Esophagus squamous epithelium (tissue), 5 donors: ENCODE results near the gene DOCK11. TPM values are rescaled to one million over a fixed set of nuclear protein-coding genes. Genes with fewer than 3 reads are reported as not detected.

ENCODE experiments used
- DNase-seq: peaks from one replicate; lab custom pipeline; 2025; lab: John Stamatoyannopoulos, UW
- H3K27ac ChIP-seq, 4 donors: fragments of 200-600 bp; sonication (generic); one replicate each; pipeline ENCODE4 v1.5.1; 2016 to 2019; ENCODE audit warnings: mild to moderate bottlenecking in 1 of 4
- H3K27me3 ChIP-seq, 4 donors: fragments of 200-600 bp; sonication (generic); 1 replicate in 3 of 4; 2 replicates in 1 of 4; pipeline versions ENCODE4 v1.5.1 to v1.6.0; 2017 to 2021; ENCODE audit warnings: antibody characterized with exemption in 1 of 4
- H3K36me3 ChIP-seq, 3 donors: fragments of 200-600 bp; sonication (generic); one replicate each; pipeline ENCODE4 v1.5.1; 2016 to 2019
- H3K4me1 ChIP-seq, 3 donors: fragments of 200-600 bp; sonication (generic); one replicate each; pipeline ENCODE4 v1.5.1; 2017 to 2019
- H3K4me3 ChIP-seq, 4 donors: fragments of 200-600 bp; sonication (generic); 1 replicate in 3 of 4; 2 replicates in 1 of 4; pipeline ENCODE4 v1.5.1; 2016 to 2019; ENCODE audit warnings: mild to moderate bottlenecking in 2 of 4, moderate library complexity in 1 of 4
- H3K9me3 ChIP-seq, 3 donors: fragments of 200-600 bp; sonication (generic); one replicate each; pipeline ENCODE4 v1.5.1; 2016 to 2019
- POLR2A ChIP-seq, 4 donors: fragments of 450-650 bp; IDR thresholded peaks; one replicate each; pipeline ENCODE4 v1.6.1; 2017; ENCODE audit warnings: antibody characterized with exemption in 4 of 4, mild to moderate bottlenecking in 4 of 4, moderate library complexity in 3 of 4
- WGBS, 2 donors: methylation state at CpG; one replicate each; pipeline ENCODE4 v1.1.5; 2018; 5-methylcytosine and 5-hydroxymethylcytosine counted together
- intact Hi-C: fragments of 100-400 bp; cut with DNase I; formaldehyde crosslinking; loops from one replicate; pipeline ENCODE4 v1.15.0; 2022
- total RNA-seq, 4 donors: library from RNA; depleted of rRNA; stranded (reverse); fragments of >200 nt; gene quantifications; one replicate each; pipeline ENCODE4 v1.1.0, GENCODE V29; 2016
- TF ChIP-seq, protein P1 (sequence below), 6 experiments: fragments of 450-650 bp in 4 of 6; fragments of 200-600 bp in 2 of 6; sonication (generic) in 2 of 6; IDR thresholded peaks; one replicate each; pipeline ENCODE4 v1.5.1; 2016 to 2019; ENCODE audit warnings: antibody characterized with exemption in 6 of 6, mild to moderate bottlenecking in 4 of 6, moderate library complexity in 4 of 6
- donor health status: DM: yes; HTN: yes; CAD: no.

DOCK11 gene
- total RNA-seq, 4 donors from 2014 or later, result 1.1 to 16.4 (median 11.0) TPM

DNA sequence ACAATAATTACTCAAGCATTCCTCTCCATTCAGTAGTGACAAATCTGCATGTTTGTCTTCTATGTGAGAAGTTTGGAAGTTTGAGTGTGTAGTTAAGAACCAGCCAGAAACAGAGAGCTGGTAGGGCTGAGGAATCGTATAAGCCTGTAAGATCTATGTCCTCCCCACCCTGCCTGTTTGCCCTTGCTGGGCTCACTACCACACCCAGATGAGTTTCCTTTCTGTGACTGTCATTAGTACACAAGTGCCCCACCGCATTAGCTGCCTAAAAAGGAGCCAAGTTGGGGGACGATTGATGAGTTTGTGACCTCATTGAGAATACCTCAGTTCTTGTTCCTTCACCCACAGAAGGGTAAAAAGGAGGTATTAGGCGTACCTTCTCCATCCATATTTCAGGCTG is 28.3 kb downstream of the DOCK11 start:
- intact Hi-C loops, result no loop called here
- peaks cover 0 to 36% (median 18%) of the 10 kb centered on the region in 3 donors for H3K4me1 ChIP-seq
- 50 to 79% methylated on average over 1 to 4 of the region's 4 CpGs for WGBS, 2 donors
- TF ChIP-seq POLR2A (IDR thresholded peaks at IDR 0.05), result no peak
- TF ChIP-seq, protein P1, sequence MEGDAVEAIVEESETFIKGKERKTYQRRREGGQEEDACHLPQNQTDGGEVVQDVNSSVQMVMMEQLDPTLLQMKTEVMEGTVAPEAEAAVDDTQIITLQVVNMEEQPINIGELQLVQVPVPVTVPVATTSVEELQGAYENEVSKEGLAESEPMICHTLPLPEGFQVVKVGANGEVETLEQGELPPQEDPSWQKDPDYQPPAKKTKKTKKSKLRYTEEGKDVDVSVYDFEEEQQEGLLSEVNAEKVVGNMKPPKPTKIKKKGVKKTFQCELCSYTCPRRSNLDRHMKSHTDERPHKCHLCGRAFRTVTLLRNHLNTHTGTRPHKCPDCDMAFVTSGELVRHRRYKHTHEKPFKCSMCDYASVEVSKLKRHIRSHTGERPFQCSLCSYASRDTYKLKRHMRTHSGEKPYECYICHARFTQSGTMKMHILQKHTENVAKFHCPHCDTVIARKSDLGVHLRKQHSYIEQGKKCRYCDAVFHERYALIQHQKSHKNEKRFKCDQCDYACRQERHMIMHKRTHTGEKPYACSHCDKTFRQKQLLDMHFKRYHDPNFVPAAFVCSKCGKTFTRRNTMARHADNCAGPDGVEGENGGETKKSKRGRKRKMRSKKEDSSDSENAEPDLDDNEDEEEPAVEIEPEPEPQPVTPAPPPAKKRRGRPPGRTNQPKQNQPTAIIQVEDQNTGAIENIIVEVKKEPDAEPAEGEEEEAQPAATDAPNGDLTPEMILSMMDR (IDR thresholded peaks at IDR 0.05), result no peak
- H3K9me3 ChIP-seq, result no peaks in the 10 kb centered on the region
- no peak overlapping the region for H3K27ac ChIP-seq
- no peaks in the 10 kb centered on the region for H3K36me3 ChIP-seq
- no peaks in the 10 kb centered on the region for H3K27me3 ChIP-seq
- H3K4me3 ChIP-seq, result no peak overlapping the region
- no peak for DNase-seq

DNA sequence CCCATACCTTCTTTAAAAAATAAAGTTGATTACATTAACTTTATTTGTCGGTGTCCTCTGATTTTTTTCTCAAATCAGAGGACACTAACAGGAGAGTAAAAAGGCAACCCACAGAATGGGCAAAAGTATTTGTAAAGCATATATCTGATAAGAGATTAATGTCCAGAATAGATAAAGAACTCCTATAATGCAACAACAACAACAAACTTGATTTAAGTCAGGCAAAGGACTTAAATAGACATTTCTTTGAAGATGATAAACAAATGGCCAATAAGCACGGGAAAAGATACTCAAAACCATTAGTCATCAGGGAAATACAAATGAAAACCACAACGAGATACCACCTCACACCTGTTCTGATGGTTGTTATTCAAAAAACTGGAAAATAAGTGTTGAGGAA is 28.7 kb downstream of the DOCK11 start:
- intact Hi-C loops, result no loop called here
- 45 to 56% methylated on average over 3 of the region's 3 CpGs for WGBS, 2 donors
- TF ChIP-seq, protein P1 (IDR thresholded peaks at IDR 0.05), result no peak
- TF ChIP-seq POLR2A (IDR thresholded peaks at IDR 0.05), result no peak
- Histone ChIP-seq H3K27me3 (no peaks in the 10 kb centered on the region), H3K27ac (no peak overlapping the region), H3K4me1 (peaks cover 0 to 34% (median 17%) of the 10 kb centered on the region in 3 donors), H3K36me3 (no peaks in the 10 kb centered on the region), H3K4me3 (no peak overlapping the region), H3K9me3 (no peaks in the 10 kb centered on the region)
- DNase-seq, result no peak

DNA sequence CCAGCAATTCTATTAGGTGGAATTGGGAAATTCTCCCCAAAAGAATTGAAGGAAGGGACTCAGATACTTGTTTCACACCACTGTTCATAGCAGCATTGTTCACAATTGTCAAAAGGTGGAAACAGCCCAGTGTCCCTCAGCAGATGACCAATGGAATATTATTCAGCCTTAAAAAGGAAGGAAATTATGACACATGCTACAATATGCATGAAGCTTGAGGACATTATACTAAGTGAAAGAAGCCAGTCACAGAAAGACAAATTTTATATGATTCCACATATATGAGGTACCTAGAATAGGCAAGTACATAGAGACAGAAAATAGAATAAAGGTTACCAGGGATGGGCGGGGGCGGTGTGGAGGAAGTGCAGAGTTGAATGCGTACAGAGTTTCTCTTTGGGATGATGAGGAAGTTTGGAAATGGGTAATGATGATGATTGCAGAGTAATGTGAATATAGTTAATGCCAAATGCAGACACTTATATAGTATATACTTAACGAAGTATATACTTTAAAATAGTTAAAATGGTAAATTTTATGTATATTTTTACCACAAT is 29.6 kb downstream of the DOCK11 start:
- no peaks in the 10 kb centered on the region for H3K9me3 ChIP-seq
- DNase-seq, result no peak
- no peaks in the 10 kb centered on the region for H3K36me3 ChIP-seq
- no peaks in the 10 kb centered on the region for H3K27me3 ChIP-seq
- no peak overlapping the region for H3K27ac ChIP-seq
- no peak overlapping the region for H3K4me3 ChIP-seq
- no peak for TF ChIP-seq POLR2A (IDR thresholded peaks at IDR 0.05)
- TF ChIP-seq, protein P1 (IDR thresholded peaks at IDR 0.05), result no peak
- WGBS, 2 donors, result 74 to 77% methylated on average over 4 of the region's 4 CpGs
- intact Hi-C loops, result no loop called here
- H3K4me1 ChIP-seq, result peaks cover 0 to 25% (median 12%) of the 10 kb centered on the region in 3 donors

DNA sequence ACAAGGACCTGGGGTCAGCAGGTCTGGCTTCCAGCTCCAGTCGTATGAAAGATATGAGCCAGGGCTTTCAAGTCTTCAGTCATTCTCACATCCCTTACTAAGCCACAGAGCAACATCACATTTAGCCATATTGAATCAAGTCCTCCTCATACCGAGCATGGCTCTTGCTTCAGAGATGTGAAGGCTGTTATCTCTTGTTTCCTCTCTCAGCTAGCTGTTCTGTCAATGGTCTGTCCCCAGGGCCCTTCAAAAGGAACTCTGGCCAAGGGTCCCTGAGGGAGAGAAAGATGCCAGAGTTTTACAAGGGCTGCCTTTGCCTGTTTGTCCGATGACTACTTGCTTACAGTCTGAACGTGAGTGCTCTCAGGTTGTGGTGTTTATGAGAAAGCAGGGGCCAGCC is 30.5 kb downstream of the DOCK11 start:
- intact Hi-C loops, result no loop called here
- TF ChIP-seq, protein P1 (IDR thresholded peaks at IDR 0.05), result no peak
- no peak for TF ChIP-seq POLR2A (IDR thresholded peaks at IDR 0.05)

DNA sequence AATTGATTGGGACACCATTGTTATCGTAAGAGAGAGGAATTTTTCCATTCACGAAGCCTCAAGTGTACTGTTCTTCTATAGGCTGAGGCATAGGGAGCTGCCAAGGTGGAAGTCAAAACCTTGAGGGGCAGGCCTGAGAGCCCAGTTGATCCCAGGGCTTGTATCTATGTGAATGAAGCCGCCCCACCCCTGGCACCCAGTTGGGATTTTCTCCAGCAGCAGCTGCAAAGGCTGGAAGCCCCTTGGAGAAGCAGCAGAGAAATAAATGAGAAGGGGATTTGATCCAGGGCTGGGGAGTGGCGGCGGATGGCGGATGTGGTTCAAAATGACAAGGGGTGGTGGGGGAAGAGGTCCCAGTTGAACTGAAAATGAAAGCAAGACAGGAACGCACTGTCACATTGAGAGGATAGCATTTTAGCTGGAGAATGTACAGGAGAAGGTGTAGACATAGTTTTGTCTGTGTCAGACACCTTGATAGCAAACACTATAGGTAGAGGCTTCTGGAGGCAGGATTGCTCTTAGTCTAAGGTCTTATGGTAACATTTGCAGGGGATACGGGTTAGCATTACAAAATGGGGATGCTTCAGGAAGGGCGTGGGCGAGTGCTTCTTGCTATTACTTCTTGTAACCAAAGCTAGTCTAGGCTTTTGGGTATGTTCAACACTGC is 32.6 kb downstream of the DOCK11 start:
- no peak for DNase-seq
- no peaks in the 10 kb centered on the region for H3K9me3 ChIP-seq
- peak overlapping the region in 2 of 4 donors; percentile 13 to 14 for H3K4me3 ChIP-seq
- no peaks in the 10 kb centered on the region for H3K36me3 ChIP-seq
- no peaks in the 10 kb centered on the region for H3K4me1 ChIP-seq
- intact Hi-C loops, result no loop called here
- WGBS, 2 donors, result 68 to 77% methylated on average over 8 to 9 of the region's 10 CpGs
- TF ChIP-seq, protein P1 (IDR thresholded peaks at IDR 0.05), result no peak
- TF ChIP-seq POLR2A (IDR thresholded peaks at IDR 0.05), result no peak
- H3K27ac ChIP-seq, result peak overlapping the region in 2 of 4 donors; percentile 52 to 62
- no peaks in the 10 kb centered on the region for H3K27me3 ChIP-seq

More for the DNA sequence above, 30.5 kb downstream of the DOCK11 start:
- 64 to 77% methylated on average over 2 to 3 of the region's 4 CpGs for WGBS, 2 donors
- no peak overlapping the region for H3K4me3 ChIP-seq
- H3K4me1 ChIP-seq, result peaks cover 0 to 16% (median 8%) of the 10 kb centered on the region in 3 donors
- H3K9me3 ChIP-seq, result no peaks in the 10 kb centered on the region
- no peak for DNase-seq
- no peaks in the 10 kb centered on the region for H3K36me3 ChIP-seq
- peak overlapping the region in 2 of 4 donors; percentile 21 to 25 for H3K27ac ChIP-seq
- H3K27me3 ChIP-seq, result no peaks in the 10 kb centered on the region
